OCI-LY7 (cell line): ENCODE data around the gene CD320. TPM values are rescaled to one million over a fixed set of nuclear protein-coding genes. Genes with fewer than 3 reads are reported as not detected.
"Not testable (repeated sequence)": the region's sequence is repeated elsewhere in the genome, so short reads cannot be mapped to it uniquely, and the experiment has no call there.

Experiments
- BruUV-seq: library from RNA; stranded (reverse); fragments of 400-500 nt; replicated peaks from 2 replicates; lab custom pipeline; 2021; lab: Mats Ljungman, UMichigan
- CTCF ChIA-PET: fragments of 300-600 bp; sonication (Branson Sonifier 250); formaldehyde crosslinking; loops from one replicate; lab custom pipeline; 2022; ENCODE audit warnings: antibody characterized with exemption; ENCODE audit not compliant: unreplicated experiment; lab: Charles Lee
- POLR2A ChIA-PET: fragments of 300-600 bp; sonication (Branson Sonifier 250); formaldehyde crosslinking; loops from one replicate; lab custom pipeline; 2022; ENCODE audit warnings: antibody characterized with exemption; lab: Charles Lee
- DNase-seq: peaks from one replicate; pipeline ENCODE4 v3.0.0-alpha.2; 2015; ENCODE audit warnings: low spot score
- H2AFZ ChIP-seq: fragments of 200-600 bp; sonication (generic), shearing (Covaris generic); 2 replicates; pipeline ENCODE4 v1.6.1; 2014; ENCODE audit warnings: mild to moderate bottlenecking, antibody characterized with exemption, low read length, moderate library complexity
- H3K27ac ChIP-seq: fragments of 200-600 bp; sonication (generic); 2 replicates; pipeline ENCODE4 v1.5.1; 2014; ENCODE audit warnings: mixed run types, low read depth, mild to moderate bottlenecking, moderate library complexity, low read length, inconsistent platforms; ENCODE audit not compliant: poor library complexity, severe bottlenecking
- H3K36me3 ChIP-seq: fragments of 200-600 bp; sonication (generic); 2 replicates; pipeline ENCODE4 v1.6.1; 2014; ENCODE audit warnings: mild to moderate bottlenecking, antibody characterized with exemption, low read length, moderate library complexity, mixed read lengths; ENCODE audit not compliant: insufficient read depth
- H3K4me1 ChIP-seq: fragments of 200-600 bp; sonication (generic); 2 replicates; pipeline ENCODE4 v1.5.1; 2014; ENCODE audit warnings: mild to moderate bottlenecking, low read length; ENCODE audit not compliant: insufficient read depth, poor library complexity, severe bottlenecking
- H3K4me2 ChIP-seq: fragments of 200-600 bp; sonication (generic); 2 replicates; pipeline ENCODE4 v1.6.1; 2014; ENCODE audit warnings: mild to moderate bottlenecking, low read length
- H3K4me3 ChIP-seq: fragments of 200-600 bp; sonication (generic); 2 replicates; pipeline ENCODE4 v1.5.1; 2014; ENCODE audit warnings: mild to moderate bottlenecking, low read depth, low read length; ENCODE audit not compliant: poor library complexity, severe bottlenecking
- H3K79me2 ChIP-seq: fragments of 200-600 bp; sonication (generic); 2 replicates; pipeline ENCODE4 v1.6.1; 2016; ENCODE audit warnings: low read depth, mild to moderate bottlenecking, low read length, moderate library complexity, mixed read lengths; ENCODE audit not compliant: insufficient read depth
- H3K9me2 ChIP-seq: fragments of 200-600 bp; sonication (generic); 2 replicates; pipeline ENCODE4 v1.6.1; 2016; ENCODE audit warnings: mild to moderate bottlenecking, low read length, mixed read lengths; ENCODE audit not compliant: insufficient read depth
- H3K9me3 ChIP-seq: fragments of 200-600 bp; sonication (generic); 2 replicates; pipeline ENCODE4 v1.6.1; 2014; ENCODE audit warnings: mild to moderate bottlenecking, mixed run types, low read length, mixed read lengths
- H4K20me1 ChIP-seq: fragments of 200-600 bp; sonication (generic); 2 replicates; pipeline ENCODE4 v1.6.1; 2014; ENCODE audit warnings: mild to moderate bottlenecking, antibody characterized with exemption, low read length, moderate library complexity, mixed read lengths; ENCODE audit not compliant: insufficient read depth
- CTCF ChIP-seq: fragments of 200-600 bp; sonication (generic); conservative IDR thresholded peaks from 2 replicates; pipeline ENCODE4 v1.5.1; 2014; ENCODE audit warnings: mild to moderate bottlenecking, antibody characterized with exemption, low read length, moderate library complexity, mixed read lengths
- EZH2phosphoT487 ChIP-seq: fragments of 200-600 bp; sonication (generic); IDR thresholded peaks from 2 replicates; pipeline ENCODE4 v1.6.1; 2018; ENCODE audit warnings: low read depth, borderline replicate concordance, mild to moderate bottlenecking, mixed run types, antibody characterized with exemption, low read length, moderate library complexity, mixed read lengths
- intact Hi-C: fragments of 100-400 bp; cut with micrococcal nuclease; formaldehyde crosslinking; loops from one replicate; pipeline ENCODE4 v1.10.0; 2022; ENCODE audit not compliant: unreplicated experiment
- total RNA-seq, 2 experiments: library from RNA; depleted of rRNA in 1 of 2; stranded (reverse); fragments of >200 nt in 1 of 2; shearing (Covaris generic) in 1 of 2; gene quantifications; 2 replicates each; pipeline ENCODE4 v1.2.3, GENCODE V29; 2014 to 2022

The CD320 gene
- total RNA-seq, 2 experiments from 2014 or later, result 39.1 to 49.2 TPM

- Histone ChIP-seq H2AFZ (no peak overlapping the region), H3K27ac (no peak overlapping the region), H3K36me3 (peaks cover 50% of the 10 kb centered on the region), H3K9me2 (no peaks in the 10 kb centered on the region), H3K79me2 (peaks cover 22% of the 10 kb centered on the region; the same call in 1 of the 2 replicates), H4K20me1 (no peaks in the 10 kb centered on the region), H3K4me1 (peaks cover 19% of the 10 kb centered on the region), H3K4me3 (no peak overlapping the region), H3K4me2 (0 out of 2 replicates have a peak overlapping the region, but pooled peaks have one; percentile 8), H3K9me3 (no peaks in the 10 kb centered on the region)
- DNase-seq, result peak; percentile 58
- intact Hi-C loops, result no loop called here
- ChIA-PET POLR2A (no interaction called here), CTCF (no interaction called here)
- BruUV-seq, result no TSS peak
- no peak for TF ChIP-seq EZH2phosphoT487
- no peak for TF ChIP-seq CTCF
Observed at GRCh38 chr19:8304841-8305621, 3.1 kb downstream of the CD320 start.

- H2AFZ ChIP-seq, result no peak overlapping the region
- CTCF ChIA-PET, result no interaction called here
- intact Hi-C loops, result no loop called here
- no peak for TF ChIP-seq EZH2phosphoT487
- TF ChIP-seq CTCF, result no peak
- H3K4me2 ChIP-seq, result no peak overlapping the region
- no peaks in the 10 kb centered on the region for H4K20me1 ChIP-seq
- H3K79me2 ChIP-seq, result peaks cover 21% of the 10 kb centered on the region; the same call in 1 of the 2 replicates
- POLR2A ChIA-PET, result interaction anchor here (0.6 kb wide), 1 partner anchor 46 kb away, joined by 3 read pairs; no protein-coding TSS in a partner anchor
- H3K9me3 ChIP-seq, result no peaks in the 10 kb centered on the region
- H3K4me1 ChIP-seq, result peaks cover 15% of the 10 kb centered on the region
- H3K4me3 ChIP-seq, result no peak overlapping the region
- H3K27ac ChIP-seq, result no peak overlapping the region
- DNase-seq, result no peak
- no peaks in the 10 kb centered on the region for H3K9me2 ChIP-seq
- H3K36me3 ChIP-seq, result peaks cover 40% of the 10 kb centered on the region
- BruUV-seq, result no TSS peak
Observed at GRCh38 chr19:8302734-8303133, 5.4 kb downstream of the CD320 start.

GRCh38 chr19:8302357-8302691, 5.8 kb downstream of the CD320 start:
- no peak overlapping the region for H3K4me2 ChIP-seq
- H3K4me3 ChIP-seq, result no peak overlapping the region
- CTCF ChIA-PET, result no interaction called here
- TF ChIP-seq CTCF, result no peak
- no peak for TF ChIP-seq EZH2phosphoT487
- no peaks in the 10 kb centered on the region for H4K20me1 ChIP-seq
- peaks cover 40% of the 10 kb centered on the region for H3K36me3 ChIP-seq
- no peak overlapping the region for H3K27ac ChIP-seq
- H2AFZ ChIP-seq, result no peak overlapping the region
- H3K9me2 ChIP-seq, result no peaks in the 10 kb centered on the region
- intact Hi-C loops, result no loop called here
- BruUV-seq, result no TSS peak
- POLR2A ChIA-PET, result interaction anchor here (0.6 kb wide), 1 partner anchor 45 kb away, joined by 3 read pairs; no protein-coding TSS in a partner anchor
- no peaks in the 10 kb centered on the region for H3K9me3 ChIP-seq
- H3K4me1 ChIP-seq, result peaks cover 15% of the 10 kb centered on the region
- H3K79me2 ChIP-seq, result peaks cover 17% of the 10 kb centered on the region; the same call in 1 of the 2 replicates
- no peak for DNase-seq

GRCh38 chr19:8291337-8291736, 16.8 kb downstream of the CD320 start:
- CTCF ChIA-PET, H3K9me3 ChIP-seq, BruUV-seq, H3K4me2 ChIP-seq, H3K27ac ChIP-seq, H3K36me3 ChIP-seq, H3K4me3 ChIP-seq, H4K20me1 ChIP-seq, H3K79me2 ChIP-seq, H3K9me2 ChIP-seq, DNase-seq, intact Hi-C loops, POLR2A ChIA-PET, H3K4me1 ChIP-seq, H2AFZ ChIP-seq: not testable (repeated sequence)
